Neural cell (in vitro differentiated cells): Measurements from ENCODE around the gene PTTG1. TPM values are rescaled to one million over a fixed set of nuclear protein-coding genes. Genes with fewer than 3 reads are reported as not detected.

Experiments used
- H2AFZ ChIP-seq: fragments of 200-600, 300-800 bp; sonication (generic), shearing (Covaris generic); 2 replicates; pipeline ENCODE4 v1.6.0; 2014; ENCODE audit warnings: low read depth, mild to moderate bottlenecking, antibody characterized with exemption, low read length, moderate library complexity
- H3F3A ChIP-seq: fragments of 200-600 bp; shearing (Covaris generic); 2 replicates; pipeline ENCODE4 v1.6.1; 2016; ENCODE audit warnings: mild to moderate bottlenecking, moderate library complexity, mixed read lengths, antibody characterized with exemption, low read length; ENCODE audit not compliant: insufficient read depth, poor library complexity, severe bottlenecking
- H3K27ac ChIP-seq: fragments of 200-600, 300-800 bp; sonication (generic), shearing (Covaris generic); 2 replicates; pipeline ENCODE4 v1.5.1; 2014; ENCODE audit warnings: mild to moderate bottlenecking, low read length, moderate library complexity
- H3K27me3 ChIP-seq: fragments of 300-800, 200-600 bp; sonication (generic), shearing (Covaris generic); 2 replicates; pipeline ENCODE4 v1.6.0; 2014; ENCODE audit warnings: mild to moderate bottlenecking, low read depth, low read length, moderate library complexity; ENCODE audit not compliant: insufficient read depth
- H3K36me3 ChIP-seq: fragments of 300-800, 200-600 bp; sonication (generic), shearing (Covaris generic); 2 replicates; pipeline ENCODE4 v1.5.1; 2014; ENCODE audit warnings: mild to moderate bottlenecking, antibody characterized with exemption, low read length, moderate library complexity; ENCODE audit not compliant: insufficient read depth
- H3K4me2 ChIP-seq: fragments of 300-800, 200-600 bp; sonication (generic), shearing (Covaris generic); 2 replicates; pipeline ENCODE4 v1.6.0; 2014; ENCODE audit warnings: mild to moderate bottlenecking, low read length
- H3K4me3 ChIP-seq: fragments of 300-800, 200-600 bp; sonication (generic), shearing (Covaris generic); 2 replicates; pipeline ENCODE4 v1.5.1; 2014; ENCODE audit warnings: mild to moderate bottlenecking, low read length, moderate library complexity
- H3K79me2 ChIP-seq: fragments of 200-600 bp; shearing (Covaris generic); replicated peaks from 2 replicates; pipeline ENCODE4 v1.6.0; 2014; ENCODE audit warnings: mild to moderate bottlenecking, low read length, moderate library complexity; ENCODE audit not compliant: insufficient read depth
- H3K9ac ChIP-seq: fragments of 300-800, 200-600 bp; sonication (generic), shearing (Covaris generic); 2 replicates; pipeline ENCODE4 v1.6.1; 2016; ENCODE audit warnings: mild to moderate bottlenecking, low read length, mixed read lengths
- H3K9me2 ChIP-seq: fragments of 200-600 bp; shearing (Covaris generic); 2 replicates; pipeline ENCODE4 v1.6.1; 2016; ENCODE audit warnings: mild to moderate bottlenecking, low read length, mixed read lengths; ENCODE audit not compliant: insufficient read depth
- H3K9me3 ChIP-seq: fragments of 200-600, 300-800 bp; sonication (generic), shearing (Covaris generic); 2 replicates; pipeline ENCODE4 v1.6.1; 2016; ENCODE audit warnings: mild to moderate bottlenecking, mixed run types, low read length, moderate library complexity, mixed read lengths
- H4K20me1 ChIP-seq: fragments of 200-600 bp; shearing (Covaris generic); 2 replicates; pipeline ENCODE4 v1.6.1; 2016; ENCODE audit warnings: mild to moderate bottlenecking, mixed run types; ENCODE audit not compliant: insufficient read depth
- EP300 ChIP-seq: fragments of 450-650 bp; conservative IDR thresholded peaks from 2 replicates; pipeline ENCODE4 v1.6.1; 2014; ENCODE audit warnings: antibody characterized with exemption, mild to moderate bottlenecking, moderate library complexity; ENCODE audit not compliant: poor library complexity, severe bottlenecking
- EZH2 ChIP-seq: fragments of 200-600, 300-800 bp; shearing (Covaris generic), sonication (generic); IDR thresholded peaks from 2 replicates; pipeline ENCODE4 v1.6.1; 2014; ENCODE audit warnings: antibody characterized with exemption, low read length, borderline replicate concordance, mild to moderate bottlenecking; ENCODE audit not compliant: insufficient read depth, poor library complexity, severe bottlenecking
- MXI1 ChIP-seq: fragments of 450-650 bp; conservative IDR thresholded peaks from 2 replicates; pipeline ENCODE4 v1.6.1; 2014; ENCODE audit warnings: antibody characterized with exemption, mild to moderate bottlenecking; ENCODE audit not compliant: poor library complexity, severe bottlenecking
- POLR2AphosphoS5 ChIP-seq: IDR thresholded peaks from 2 replicates; pipeline ENCODE4 v1.6.1; 2012
- RAD21 ChIP-seq: fragments of 450-650 bp; conservative IDR thresholded peaks from 2 replicates; pipeline ENCODE4 v1.6.1; 2014; ENCODE audit warnings: antibody characterized with exemption, mild to moderate bottlenecking, moderate library complexity
- SMC3 ChIP-seq: fragments of 450-650 bp; conservative IDR thresholded peaks from 2 replicates; pipeline ENCODE4 v1.6.1; 2014; ENCODE audit warnings: antibody characterized with exemption, mild to moderate bottlenecking, moderate library complexity; ENCODE audit not compliant: poor library complexity
- TAF1 ChIP-seq: IDR thresholded peaks from 2 replicates; pipeline ENCODE4 v1.6.1; 2012; ENCODE audit warnings: low read depth
- polyA plus RNA-seq: library from polyadenylated mRNA; depleted of rRNA; stranded (reverse); fragments of >200 nt; gene quantifications from 2 replicates; pipeline ENCODE4 v1.2.3, GENCODE V29; 2014
- TF ChIP-seq, protein P1 (sequence below): fragments of 450-650 bp; IDR thresholded peaks from 2 replicates; pipeline ENCODE4 v1.5.1; 2014; ENCODE audit warnings: antibody characterized with exemption, mild to moderate bottlenecking, moderate library complexity; ENCODE audit not compliant: poor library complexity, severe bottlenecking
- TF ChIP-seq, protein P2 (sequence below): IDR thresholded peaks from 2 replicates; pipeline ENCODE4 v1.6.1; 2012; ENCODE audit warnings: borderline replicate concordance

Gene PTTG1
- polyA plus RNA-seq, 1 donor from 2014 or later: 42.6 TPM

DNA sequence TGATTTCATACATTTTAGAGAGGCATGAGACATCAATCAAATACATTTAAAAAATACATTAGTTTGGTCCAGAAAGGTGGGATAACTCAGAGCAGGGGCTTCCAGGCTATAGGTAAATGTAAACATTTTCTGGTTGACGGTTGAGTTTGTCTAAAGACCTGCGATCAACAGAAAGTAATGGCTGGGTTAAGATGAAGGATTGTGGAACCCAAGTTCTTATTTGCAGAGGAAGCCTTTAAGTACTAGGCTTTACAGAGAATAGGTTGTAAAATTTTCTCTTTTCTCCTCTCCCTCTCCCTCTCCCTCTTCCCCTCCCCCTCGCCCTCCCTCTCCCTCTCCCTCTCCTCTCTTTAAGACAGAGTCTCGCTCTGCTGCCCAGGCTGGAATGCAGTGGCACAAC is 50.8 kb downstream of the PTTG1 start:
- no peaks in the 10 kb centered on the region for H3K9me3 ChIP-seq
- H3K27me3 ChIP-seq: no peaks in the 10 kb centered on the region
- H4K20me1 ChIP-seq: no peaks in the 10 kb centered on the region
- H3K27ac ChIP-seq: no peak overlapping the region
- TF ChIP-seq EP300: no peak
- TF ChIP-seq, protein P1, sequence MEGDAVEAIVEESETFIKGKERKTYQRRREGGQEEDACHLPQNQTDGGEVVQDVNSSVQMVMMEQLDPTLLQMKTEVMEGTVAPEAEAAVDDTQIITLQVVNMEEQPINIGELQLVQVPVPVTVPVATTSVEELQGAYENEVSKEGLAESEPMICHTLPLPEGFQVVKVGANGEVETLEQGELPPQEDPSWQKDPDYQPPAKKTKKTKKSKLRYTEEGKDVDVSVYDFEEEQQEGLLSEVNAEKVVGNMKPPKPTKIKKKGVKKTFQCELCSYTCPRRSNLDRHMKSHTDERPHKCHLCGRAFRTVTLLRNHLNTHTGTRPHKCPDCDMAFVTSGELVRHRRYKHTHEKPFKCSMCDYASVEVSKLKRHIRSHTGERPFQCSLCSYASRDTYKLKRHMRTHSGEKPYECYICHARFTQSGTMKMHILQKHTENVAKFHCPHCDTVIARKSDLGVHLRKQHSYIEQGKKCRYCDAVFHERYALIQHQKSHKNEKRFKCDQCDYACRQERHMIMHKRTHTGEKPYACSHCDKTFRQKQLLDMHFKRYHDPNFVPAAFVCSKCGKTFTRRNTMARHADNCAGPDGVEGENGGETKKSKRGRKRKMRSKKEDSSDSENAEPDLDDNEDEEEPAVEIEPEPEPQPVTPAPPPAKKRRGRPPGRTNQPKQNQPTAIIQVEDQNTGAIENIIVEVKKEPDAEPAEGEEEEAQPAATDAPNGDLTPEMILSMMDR: no peak
- TF ChIP-seq, protein P2, sequence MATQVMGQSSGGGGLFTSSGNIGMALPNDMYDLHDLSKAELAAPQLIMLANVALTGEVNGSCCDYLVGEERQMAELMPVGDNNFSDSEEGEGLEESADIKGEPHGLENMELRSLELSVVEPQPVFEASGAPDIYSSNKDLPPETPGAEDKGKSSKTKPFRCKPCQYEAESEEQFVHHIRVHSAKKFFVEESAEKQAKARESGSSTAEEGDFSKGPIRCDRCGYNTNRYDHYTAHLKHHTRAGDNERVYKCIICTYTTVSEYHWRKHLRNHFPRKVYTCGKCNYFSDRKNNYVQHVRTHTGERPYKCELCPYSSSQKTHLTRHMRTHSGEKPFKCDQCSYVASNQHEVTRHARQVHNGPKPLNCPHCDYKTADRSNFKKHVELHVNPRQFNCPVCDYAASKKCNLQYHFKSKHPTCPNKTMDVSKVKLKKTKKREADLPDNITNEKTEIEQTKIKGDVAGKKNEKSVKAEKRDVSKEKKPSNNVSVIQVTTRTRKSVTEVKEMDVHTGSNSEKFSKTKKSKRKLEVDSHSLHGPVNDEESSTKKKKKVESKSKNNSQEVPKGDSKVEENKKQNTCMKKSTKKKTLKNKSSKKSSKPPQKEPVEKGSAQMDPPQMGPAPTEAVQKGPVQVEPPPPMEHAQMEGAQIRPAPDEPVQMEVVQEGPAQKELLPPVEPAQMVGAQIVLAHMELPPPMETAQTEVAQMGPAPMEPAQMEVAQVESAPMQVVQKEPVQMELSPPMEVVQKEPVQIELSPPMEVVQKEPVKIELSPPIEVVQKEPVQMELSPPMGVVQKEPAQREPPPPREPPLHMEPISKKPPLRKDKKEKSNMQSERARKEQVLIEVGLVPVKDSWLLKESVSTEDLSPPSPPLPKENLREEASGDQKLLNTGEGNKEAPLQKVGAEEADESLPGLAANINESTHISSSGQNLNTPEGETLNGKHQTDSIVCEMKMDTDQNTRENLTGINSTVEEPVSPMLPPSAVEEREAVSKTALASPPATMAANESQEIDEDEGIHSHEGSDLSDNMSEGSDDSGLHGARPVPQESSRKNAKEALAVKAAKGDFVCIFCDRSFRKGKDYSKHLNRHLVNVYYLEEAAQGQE: no peak
- no peak for TF ChIP-seq TAF1
- TF ChIP-seq RAD21: no peak
- TF ChIP-seq POLR2AphosphoS5: no peak
- TF ChIP-seq SMC3: no peak
- no peak for TF ChIP-seq EZH2
- no peak for TF ChIP-seq MXI1
- no peaks in the 10 kb centered on the region for H3K79me2 ChIP-seq
- no peak overlapping the region for H3K4me2 ChIP-seq
- H3K4me3 ChIP-seq: no peak overlapping the region
- no peak overlapping the region for H3K9ac ChIP-seq
- no peaks in the 10 kb centered on the region for H3F3A ChIP-seq
- H2AFZ ChIP-seq: no peak overlapping the region
- H3K9me2 ChIP-seq: no peaks in the 10 kb centered on the region
- H3K36me3 ChIP-seq: no peaks in the 10 kb centered on the region

DNA sequence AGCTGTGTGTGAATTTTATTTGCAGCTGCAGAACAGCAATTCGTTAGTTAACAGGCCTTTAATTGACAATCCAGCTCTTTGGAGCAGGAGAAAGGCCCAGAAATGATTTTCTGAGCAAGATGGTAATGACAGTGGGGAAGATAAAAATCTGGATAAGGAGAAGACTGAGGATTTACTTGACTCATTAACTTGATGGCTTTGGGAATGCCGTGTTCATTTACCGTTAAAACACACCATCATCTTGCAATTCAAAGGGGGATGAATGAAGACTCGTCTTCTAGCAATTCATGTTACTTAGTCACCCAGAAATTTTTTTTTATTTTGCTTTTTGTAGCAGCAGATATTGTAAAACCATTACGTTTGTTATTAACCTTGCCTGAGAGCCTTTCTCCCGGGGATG is 52.0 kb downstream of the PTTG1 start:
- Histone ChIP-seq H2AFZ (no peak overlapping the region), H3K9ac (no peak overlapping the region), H3K9me3 (no peaks in the 10 kb centered on the region), H3K27ac (no peak overlapping the region), H3K4me2 (no peak overlapping the region), H3K4me3 (no peak overlapping the region), H3F3A (no peaks in the 10 kb centered on the region), H3K36me3 (no peaks in the 10 kb centered on the region), H3K9me2 (no peaks in the 10 kb centered on the region), H3K79me2 (no peaks in the 10 kb centered on the region), H3K27me3 (no peaks in the 10 kb centered on the region), H4K20me1 (no peaks in the 10 kb centered on the region)
- TF ChIP-seq, protein P2: no peak
- TF ChIP-seq, protein P1: no peak
- TF ChIP-seq RAD21: no peak
- no peak for TF ChIP-seq SMC3
- TF ChIP-seq TAF1: no peak
- no peak for TF ChIP-seq EP300
- no peak for TF ChIP-seq POLR2AphosphoS5
- TF ChIP-seq MXI1: no peak
- TF ChIP-seq EZH2: no peak
